H9 (cell line): ENCODE results near the gene PROM1. TPM values are rescaled to one million over a fixed set of nuclear protein-coding genes. Genes with fewer than 3 reads are reported as not detected.

ENCODE experiments used
- DNase-seq: peaks from one replicate; pipeline ENCODE4 v3.0.0-alpha.2; 2017
- H2AFZ ChIP-seq: one replicate; pipeline ENCODE4 v1.6.1; 2013; ENCODE audit warnings: mild to moderate bottlenecking, low read length, control low read depth, moderate library complexity
- H2AK5ac ChIP-seq: 2 replicates; pipeline ENCODE4 v1.6.1; 2013; ENCODE audit warnings: low read length, control low read depth, mixed read lengths; ENCODE audit not compliant: insufficient read length
- H2BK120ac ChIP-seq: one replicate; pipeline ENCODE4 v1.6.1; 2013; ENCODE audit warnings: low read depth, mild to moderate bottlenecking, low read length, control low read depth, inconsistent platforms; ENCODE audit not compliant: poor library complexity, severe bottlenecking
- H2BK12ac ChIP-seq: 2 replicates; pipeline ENCODE4 v1.6.1; 2013; ENCODE audit warnings: low read length, control low read depth, mixed read lengths, low read depth; ENCODE audit not compliant: insufficient read length
- H2BK15ac ChIP-seq: 2 replicates; pipeline ENCODE4 v1.6.1; 2013; ENCODE audit warnings: low read depth, low read length, control low read depth
- H2BK20ac ChIP-seq: one replicate; pipeline ENCODE4 v1.6.1; 2013; ENCODE audit warnings: low read depth, mild to moderate bottlenecking, low read length, control low read depth, inconsistent platforms; ENCODE audit not compliant: poor library complexity, severe bottlenecking
- H2BK5ac ChIP-seq: 2 replicates; pipeline ENCODE4 v1.6.1; 2013; ENCODE audit warnings: low read length, control low read depth, mixed read lengths; ENCODE audit not compliant: insufficient read length
- H3K14ac ChIP-seq: 2 replicates; pipeline ENCODE4 v1.6.1; 2013; ENCODE audit warnings: low read length, control low read depth; ENCODE audit not compliant: insufficient read depth
- H3K18ac ChIP-seq: 2 replicates; pipeline ENCODE4 v1.6.1; 2013; ENCODE audit warnings: low read depth, mild to moderate bottlenecking, mixed read lengths, low read length, control low read depth; ENCODE audit not compliant: insufficient read length
- H3K23ac ChIP-seq: 2 replicates; pipeline ENCODE4 v1.6.1; 2013; ENCODE audit warnings: low read length, control low read depth, mixed read lengths, low read depth; ENCODE audit not compliant: insufficient read length
- H3K23me2 ChIP-seq: 2 replicates; pipeline ENCODE4 v1.6.1; 2013; ENCODE audit warnings: low read depth, mild to moderate bottlenecking, mixed read lengths, low read length, control low read depth; ENCODE audit not compliant: insufficient read length, poor library complexity, severe bottlenecking
- H3K27ac ChIP-seq: 2 replicates; pipeline ENCODE4 v1.5.1; 2013; ENCODE audit warnings: low read length, control low read depth, mixed read lengths, low read depth; ENCODE audit not compliant: insufficient read length
- H3K27me3 ChIP-seq: 2 replicates; pipeline ENCODE4 v1.6.1; 2013; ENCODE audit warnings: low read length, control low read depth, inconsistent platforms; ENCODE audit not compliant: insufficient read depth
- H3K4ac ChIP-seq: 2 replicates; pipeline ENCODE4 v1.6.1; 2013; ENCODE audit warnings: low read depth, mild to moderate bottlenecking, control low read depth, inconsistent platforms, low read length, moderate library complexity
- H3K4me1 ChIP-seq: 2 replicates; pipeline ENCODE4 v1.6.1; 2013; ENCODE audit warnings: low read length, control low read depth, inconsistent platforms; ENCODE audit not compliant: insufficient read depth
- H3K4me2 ChIP-seq: 2 replicates; pipeline ENCODE4 v1.6.1; 2013; ENCODE audit warnings: low read length, control low read depth, mixed read lengths; ENCODE audit not compliant: insufficient read length, insufficient read depth
- H3K56ac ChIP-seq: 2 replicates; pipeline ENCODE4 v1.6.1; 2013; ENCODE audit warnings: low read depth, mild to moderate bottlenecking, mixed read lengths, low read length, control low read depth; ENCODE audit not compliant: insufficient read length
- H3K79me1 ChIP-seq: 2 replicates; pipeline ENCODE4 v1.6.1; 2013; ENCODE audit warnings: low read depth, mild to moderate bottlenecking, moderate library complexity, low read length, control low read depth, inconsistent platforms; ENCODE audit not compliant: insufficient read depth, poor library complexity, severe bottlenecking
- H3K79me2 ChIP-seq: 2 replicates; pipeline ENCODE4 v1.6.1; 2013; ENCODE audit warnings: low read length, control low read depth, inconsistent platforms; ENCODE audit not compliant: insufficient read depth
- H3K9ac ChIP-seq: 2 replicates; pipeline ENCODE4 v1.6.1; 2013; ENCODE audit warnings: low read length, control low read depth, mixed read lengths; ENCODE audit not compliant: insufficient read length; ENCODE audit errors: extremely low read depth
- H3K9me3 ChIP-seq: one replicate; pipeline ENCODE4 v1.6.1; 2013; ENCODE audit warnings: low read depth, low read length, inconsistent platforms; ENCODE audit not compliant: control insufficient read depth
- H3T11ph ChIP-seq: one replicate; pipeline ENCODE4 v1.6.1; 2013; ENCODE audit warnings: mild to moderate bottlenecking, low read length, control low read depth, inconsistent platforms
- H4K20me1 ChIP-seq: one replicate; pipeline ENCODE4 v1.6.1; 2013; ENCODE audit not compliant: control insufficient read depth, insufficient read length, insufficient read depth
- H4K5ac ChIP-seq: 2 replicates; pipeline ENCODE4 v1.6.1; 2013; ENCODE audit warnings: low read depth, mild to moderate bottlenecking, mixed read lengths, low read length, control low read depth; ENCODE audit not compliant: insufficient read length
- H4K8ac ChIP-seq: replicated peaks from 2 replicates; pipeline ENCODE4 v1.6.1; 2013; ENCODE audit warnings: low read length, control low read depth, mixed read lengths, low read depth; ENCODE audit not compliant: insufficient read length
- H4K91ac ChIP-seq: 2 replicates; pipeline ENCODE4 v1.6.1; 2013; ENCODE audit warnings: low read depth, mild to moderate bottlenecking, moderate library complexity, mixed read lengths, low read length, control low read depth; ENCODE audit not compliant: insufficient read length
- H3K27ac Mint-ChIP-seq, 3 experiments: 2 replicates in 2 of 3; 3 replicates in 1 of 3; pipeline ENCODE4 v1.8.0; 2020 to 2021; ENCODE audit warnings: mixed read lengths in 3 of 3, mild to moderate bottlenecking in 1 of 3, moderate library complexity in 1 of 3
- H3K27me3 Mint-ChIP-seq: 2 replicates; pipeline ENCODE4 v1.8.0; 2021; ENCODE audit warnings: low read depth, mild to moderate bottlenecking, moderate library complexity, mixed read lengths
- H3K36me3 Mint-ChIP-seq, 3 experiments: 2 replicates in 2 of 3; 3 replicates in 1 of 3; pipeline ENCODE4 v1.8.0; 2020 to 2021; ENCODE audit warnings: low read depth in 3 of 3, mixed read lengths in 3 of 3; ENCODE audit not compliant: insufficient read depth in 1 of 3
- H3K4me1 Mint-ChIP-seq, 2 experiments: 2 replicates each; pipeline ENCODE4 v1.8.0; 2020; ENCODE audit warnings: mixed read lengths in 2 of 2
- H3K4me3 Mint-ChIP-seq, 2 experiments: 2 replicates in 1 of 2; 3 replicates in 1 of 2; pipeline ENCODE4 v1.8.0; 2020 to 2021; ENCODE audit warnings: mild to moderate bottlenecking in 2 of 2, mixed read lengths in 2 of 2, moderate library complexity in 1 of 2
- H3K9me3 Mint-ChIP-seq, 2 experiments: 2 replicates in 1 of 2; 3 replicates in 1 of 2; pipeline ENCODE4 v1.8.0; 2020; ENCODE audit warnings: mild to moderate bottlenecking in 2 of 2, mixed read lengths in 2 of 2, moderate library complexity in 1 of 2
- WGBS: extraction: QIAGEN DNeasy Blood & Tissue Kit; methylation state at CpG from one replicate; pipeline ENCODE4 v1.1.7; 2013; ENCODE audit warnings: missing lambda C conversion rate, low lambda C conversion rate, mixed read lengths; ENCODE audit not compliant: insufficient read length; ENCODE audit errors: extremely low coverage; 5-methylcytosine and 5-hydroxymethylcytosine counted together
- total RNA-seq: library from RNA; stranded (reverse); gene quantifications from 2 replicates; pipeline ENCODE4 v1.2.1, GENCODE V29; 2021
- TF ChIP-seq, protein P1 (sequence below): fragments of 200-600 bp; sonication (generic); conservative IDR thresholded peaks from 3 replicates; pipeline ENCODE4 v1.8.0; 2021; ENCODE audit warnings: antibody characterized with exemption, mild to moderate bottlenecking

The PROM1 gene
- total RNA-seq, 1 experiment from 2014 or later, result 98.3 TPM

DNA sequence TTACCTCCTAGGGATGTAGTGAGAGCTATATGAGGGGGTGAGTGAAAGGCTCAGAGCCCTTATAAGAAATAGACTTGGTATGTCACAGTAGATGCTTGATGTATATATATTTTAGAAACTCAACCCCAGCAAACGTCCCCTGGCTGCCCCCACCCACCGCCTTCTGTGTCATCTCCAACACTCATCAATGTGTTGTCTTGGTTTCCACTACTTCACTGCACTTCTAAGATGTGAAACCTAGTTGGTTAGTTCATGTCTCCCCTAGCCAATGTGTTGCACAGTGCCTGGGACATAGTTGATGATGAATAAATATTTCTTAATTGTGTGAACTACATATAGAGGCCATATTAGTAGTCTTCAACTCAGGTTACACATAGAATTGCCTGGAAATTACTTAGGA, 125.3 kb downstream of the PROM1 start:
- H2BK5ac ChIP-seq, result no peak overlapping the region
- no peak overlapping the region for H3K27ac ChIP-seq
- no peak overlapping the region for H4K5ac ChIP-seq
- Mint-ChIP-seq H3K4me3 (no peak overlapping the region), H3K27me3 (peaks cover under 1% of the 10 kb centered on the region), H3K36me3 (peaks cover 3 to 13% (median 8%) of the 10 kb centered on the region in 3 experiments; a peak in 6 of 7 replicates), H3K9me3 (peaks cover 15 to 19% of the 10 kb centered on the region in 2 experiments), H3K27ac (no peak overlapping the region), H3K4me1 (peaks cover 9 to 10% of the 10 kb centered on the region in 2 experiments)
- no peak overlapping the region for H3K4me2 ChIP-seq
- H2BK12ac ChIP-seq, result no peak overlapping the region
- H2BK120ac ChIP-seq, result no peak overlapping the region
- H2AK5ac ChIP-seq, result no peak overlapping the region
- H3K9ac ChIP-seq, result no peak overlapping the region
- H2AFZ ChIP-seq, result no peak overlapping the region
- H4K8ac ChIP-seq, result no peak overlapping the region
- WGBS, result no CpG with 5 or more reads among the region's 2 CpGs
- H4K20me1 ChIP-seq, result no peaks in the 10 kb centered on the region
- H3K23ac ChIP-seq, result no peak overlapping the region
- no peaks in the 10 kb centered on the region for H3K23me2 ChIP-seq
- H3K4me1 ChIP-seq, result peaks cover 3% of the 10 kb centered on the region; the same call in 1 of the 2 replicates
- H3K9me3 ChIP-seq, result no peaks in the 10 kb centered on the region
- no peak overlapping the region for H2BK20ac ChIP-seq
- no peak overlapping the region for H3K4ac ChIP-seq
- H3K79me1 ChIP-seq, result no peaks in the 10 kb centered on the region
- no peak overlapping the region for H4K91ac ChIP-seq
- no peaks in the 10 kb centered on the region for H3K79me2 ChIP-seq
- no peak overlapping the region for H3K18ac ChIP-seq
- TF ChIP-seq, protein P1, sequence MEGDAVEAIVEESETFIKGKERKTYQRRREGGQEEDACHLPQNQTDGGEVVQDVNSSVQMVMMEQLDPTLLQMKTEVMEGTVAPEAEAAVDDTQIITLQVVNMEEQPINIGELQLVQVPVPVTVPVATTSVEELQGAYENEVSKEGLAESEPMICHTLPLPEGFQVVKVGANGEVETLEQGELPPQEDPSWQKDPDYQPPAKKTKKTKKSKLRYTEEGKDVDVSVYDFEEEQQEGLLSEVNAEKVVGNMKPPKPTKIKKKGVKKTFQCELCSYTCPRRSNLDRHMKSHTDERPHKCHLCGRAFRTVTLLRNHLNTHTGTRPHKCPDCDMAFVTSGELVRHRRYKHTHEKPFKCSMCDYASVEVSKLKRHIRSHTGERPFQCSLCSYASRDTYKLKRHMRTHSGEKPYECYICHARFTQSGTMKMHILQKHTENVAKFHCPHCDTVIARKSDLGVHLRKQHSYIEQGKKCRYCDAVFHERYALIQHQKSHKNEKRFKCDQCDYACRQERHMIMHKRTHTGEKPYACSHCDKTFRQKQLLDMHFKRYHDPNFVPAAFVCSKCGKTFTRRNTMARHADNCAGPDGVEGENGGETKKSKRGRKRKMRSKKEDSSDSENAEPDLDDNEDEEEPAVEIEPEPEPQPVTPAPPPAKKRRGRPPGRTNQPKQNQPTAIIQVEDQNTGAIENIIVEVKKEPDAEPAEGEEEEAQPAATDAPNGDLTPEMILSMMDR, result no peak
- no peak overlapping the region for H3T11ph ChIP-seq
- H3K14ac ChIP-seq, result no peak overlapping the region
- H3K56ac ChIP-seq, result no peak overlapping the region
- no peak for DNase-seq
- no peak overlapping the region for H2BK15ac ChIP-seq
- no peaks in the 10 kb centered on the region for H3K27me3 ChIP-seq
